Fibroblast of pulmonary artery (primary cell): Measurements from ENCODE around the gene KRT83.

Experiments
- DNase-seq: peaks from one replicate; pipeline ENCODE4 v3.0.0-alpha.2; 2010; ENCODE audit warnings: low read depth
- H3K4me3 ChIP-seq: replicated peaks from 2 replicates; pipeline ENCODE4 v1.5.1; 2011; ENCODE audit warnings: low read depth, mild to moderate bottlenecking, control low read depth, low read length, moderate library complexity
- CTCF ChIP-seq: IDR thresholded peaks from 2 replicates; pipeline ENCODE4 v1.5.1; 2011; ENCODE audit warnings: mild to moderate bottlenecking, control low read depth, low read length, inconsistent platforms; ENCODE audit errors: missing control alignments

KRT83 gene

GRCh38 chr12:52354200-52354599, 33.0 kb upstream of the KRT83 start:
- DNase-seq: no peak
- no peak overlapping the region for H3K4me3 ChIP-seq
- no peak for TF ChIP-seq CTCF

- TF ChIP-seq CTCF: no peak
- H3K4me3 ChIP-seq: no peak overlapping the region
- DNase-seq: no peak
Observed at GRCh38 chr12:52353766-52354165, 32.6 kb upstream of the KRT83 start.

- no peak for TF ChIP-seq CTCF
- DNase-seq: no peak
- H3K4me3 ChIP-seq: no peak overlapping the region
Observed at GRCh38 chr12:52352951-52353350, 31.8 kb upstream of the KRT83 start.

GRCh38 chr12:52351196-52352059, 30.2 kb upstream of the KRT83 start:
- no peak overlapping the region for H3K4me3 ChIP-seq
- TF ChIP-seq CTCF: no peak
- no peak for DNase-seq

- no peak for DNase-seq
- H3K4me3 ChIP-seq: no peak overlapping the region
- no peak for TF ChIP-seq CTCF
Observed at GRCh38 chr12:52350786-52351185, 29.6 kb upstream of the KRT83 start.

GRCh38 chr12:52350021-52350620, 28.9 kb upstream of the KRT83 start:
- no peak for TF ChIP-seq CTCF

GRCh38 chr12:52349196-52349595, 28.0 kb upstream of the KRT83 start:
- no peak for TF ChIP-seq CTCF
- H3K4me3 ChIP-seq: no peak overlapping the region
- DNase-seq: peak; percentile 34

More at GRCh38 chr12:52350021-52350620, 28.9 kb upstream of the KRT83 start:
- no peak overlapping the region for H3K4me3 ChIP-seq
- DNase-seq: no peak
